NCI-H510A treated with DMSO at 0.1 percent for 48 hours (cell line): ENCODE measurements around the gene DCAF5.

Source experiments
- DNase-seq: peaks from one replicate; lab custom pipeline; 2025; lab: John Stamatoyannopoulos, UW

DCAF5 gene

DNA sequence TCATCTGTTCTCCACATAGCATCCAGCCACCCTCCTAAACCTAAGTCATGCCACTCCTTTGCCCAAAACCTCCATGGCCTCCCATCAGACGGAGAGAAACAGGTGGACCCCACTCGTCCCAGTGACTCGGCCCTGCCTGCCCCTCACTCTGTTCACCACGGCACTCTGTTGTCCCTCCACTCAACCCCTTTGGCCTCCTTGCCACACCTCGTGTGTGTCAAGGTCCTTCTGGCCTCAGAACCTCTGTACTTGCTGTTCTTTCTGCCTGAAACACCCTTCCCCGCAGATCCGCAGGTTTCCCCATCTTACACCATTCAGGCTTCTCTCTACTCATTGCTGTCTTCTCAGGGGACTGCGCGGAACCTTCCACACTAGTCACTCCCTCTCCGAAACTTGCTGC lies 149.3 kb downstream of the DCAF5 start:
- no peak for DNase-seq

DNA sequence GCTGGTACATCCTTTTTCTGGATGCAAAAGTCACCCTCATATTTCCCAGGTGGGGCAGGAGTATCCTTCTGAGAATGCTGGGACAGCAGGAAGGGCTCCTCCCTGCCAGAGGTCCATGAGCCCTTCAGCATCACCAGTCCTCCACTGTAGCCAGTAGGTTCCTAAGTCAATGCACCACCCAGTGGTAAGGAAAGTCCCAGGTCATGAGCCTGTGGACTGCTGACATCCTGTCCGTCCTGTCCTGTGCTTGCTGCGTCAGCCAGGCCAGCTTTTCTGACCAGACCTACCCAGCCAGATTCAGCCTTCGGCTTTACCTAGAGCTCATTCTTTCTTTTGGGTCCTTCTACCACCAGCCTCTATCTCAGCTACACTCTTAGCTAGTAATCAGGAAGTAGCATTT lies 150.8 kb downstream of the DCAF5 start:
- no peak for DNase-seq

DNA sequence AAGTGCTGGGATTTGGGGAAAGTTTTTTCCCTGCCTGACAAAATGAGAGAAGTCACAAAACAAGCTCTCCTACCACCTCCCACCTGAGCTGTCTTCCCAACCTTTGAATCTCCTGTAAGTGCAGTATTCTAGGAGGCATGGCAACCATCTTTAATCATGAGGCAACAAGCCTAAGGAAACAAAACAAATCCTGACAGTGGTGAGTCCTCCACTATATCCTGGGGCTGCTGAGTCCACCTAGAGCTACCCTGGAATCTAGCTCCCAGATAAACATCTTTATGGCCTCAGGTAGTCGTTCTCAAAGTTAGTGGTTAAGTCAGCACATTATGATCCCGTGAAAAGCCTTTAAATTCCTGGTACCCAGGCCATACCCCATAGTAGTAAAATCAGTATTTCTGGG lies 151.5 kb downstream of the DCAF5 start:
- no peak for DNase-seq
